HG02973 (cell line): ENCODE measurements around the gene RELCH.

Experiments used
- ATAC-seq: cut with Tn5 transposase; IDR thresholded peaks from one replicate; pipeline ENCODE4 v1.9.1; 2021; ENCODE audit warnings: moderate library complexity; ENCODE audit not compliant: unreplicated experiment

RELCH gene

GRCh38 chr18:62338446-62339105, 151.5 kb downstream of the RELCH start:
- no peak for ATAC-seq

GRCh38 chr18:62339106-62339988, 152.3 kb downstream of the RELCH start:
- ATAC-seq = no peak

- no peak for ATAC-seq
Measured at GRCh38 chr18:62340996-62341395, 153.9 kb downstream of the RELCH start.

- ATAC-seq = no peak
Measured at GRCh38 chr18:62341473-62341872, 154.4 kb downstream of the RELCH start.

GRCh38 chr18:62342884-62343283, 155.8 kb downstream of the RELCH start:
- no peak for ATAC-seq

- ATAC-seq = no peak
Measured at GRCh38 chr18:62343316-62343715, 156.3 kb downstream of the RELCH start.

- no peak for ATAC-seq
Measured at GRCh38 chr18:62345909-62346308, 158.9 kb downstream of the RELCH start.

- no peak for ATAC-seq
Measured at GRCh38 chr18:62346333-62347088, 159.5 kb downstream of the RELCH start.

- no peak for ATAC-seq
Measured at GRCh38 chr18:62347089-62347506, 160.0 kb downstream of the RELCH start.

- ATAC-seq = no peak
Measured at GRCh38 chr18:62348474-62348873, 161.4 kb downstream of the RELCH start.

- no peak for ATAC-seq
Measured at GRCh38 chr18:62353170-62353569, 166.1 kb downstream of the RELCH start.

- no peak for ATAC-seq
Measured at GRCh38 chr18:62354151-62354550, 167.1 kb downstream of the RELCH start.

GRCh38 chr18:62357079-62357719, 170.1 kb downstream of the RELCH start:
- ATAC-seq = no peak
